HG02943 (cell line): ENCODE measurements around the gene ZBTB5.
"Not testable (repeated sequence)": the region's sequence is repeated elsewhere in the genome, so short reads cannot be mapped to it uniquely, and the experiment has no call there.

Experiments
- ATAC-seq: cut with Tn5 transposase; IDR thresholded peaks from one replicate; pipeline ENCODE4 v1.9.1; 2021; ENCODE audit warnings: mild to moderate bottlenecking, low read depth, moderate library complexity; ENCODE audit not compliant: unreplicated experiment

Gene ZBTB5

DNA sequence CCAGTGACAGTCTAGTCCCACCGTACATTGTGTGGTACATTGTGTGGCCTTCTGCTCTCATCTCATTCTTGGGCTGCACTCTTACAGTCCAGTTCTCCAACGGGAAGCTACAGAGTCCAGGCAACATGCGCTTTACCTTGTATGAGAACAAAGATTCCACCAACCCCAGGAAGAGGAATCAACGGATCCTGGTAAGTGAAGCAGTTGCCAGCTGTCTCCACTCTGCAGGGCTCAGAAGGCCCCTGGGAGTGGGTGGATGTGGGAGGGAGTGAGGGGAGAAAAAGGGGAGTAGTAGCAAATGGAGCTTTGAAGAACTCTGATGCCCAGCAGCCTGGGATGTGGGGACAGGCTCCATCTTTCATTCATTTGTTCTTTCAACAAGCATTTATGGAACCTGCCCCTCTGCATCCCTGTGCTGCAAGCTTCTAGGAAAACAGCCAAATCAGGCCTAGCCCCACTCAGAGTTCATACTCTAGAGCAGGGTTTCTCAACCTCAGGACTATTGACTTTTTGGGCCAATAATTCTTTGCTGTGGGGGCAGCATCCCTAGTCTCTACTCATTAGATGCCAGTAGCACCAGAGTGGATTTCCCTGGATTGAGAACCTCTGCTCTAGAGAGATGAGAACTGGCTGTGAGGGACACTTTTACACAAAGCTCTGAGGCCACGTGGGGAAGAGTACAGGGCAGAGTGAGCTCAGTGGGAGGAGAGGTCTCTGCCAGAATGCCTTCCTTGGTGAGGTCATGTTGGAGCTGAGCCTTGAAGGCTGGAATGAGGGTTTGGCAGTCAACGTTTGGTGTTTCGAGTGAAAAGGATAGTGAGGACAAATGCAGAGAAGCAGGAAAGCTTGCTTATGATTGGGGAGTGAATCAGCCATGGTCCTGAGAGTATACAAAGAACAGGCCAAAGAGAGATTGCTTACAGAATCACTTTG is 21.6 kb upstream of the ZBTB5 start:
- ATAC-seq, result no peak

DNA sequence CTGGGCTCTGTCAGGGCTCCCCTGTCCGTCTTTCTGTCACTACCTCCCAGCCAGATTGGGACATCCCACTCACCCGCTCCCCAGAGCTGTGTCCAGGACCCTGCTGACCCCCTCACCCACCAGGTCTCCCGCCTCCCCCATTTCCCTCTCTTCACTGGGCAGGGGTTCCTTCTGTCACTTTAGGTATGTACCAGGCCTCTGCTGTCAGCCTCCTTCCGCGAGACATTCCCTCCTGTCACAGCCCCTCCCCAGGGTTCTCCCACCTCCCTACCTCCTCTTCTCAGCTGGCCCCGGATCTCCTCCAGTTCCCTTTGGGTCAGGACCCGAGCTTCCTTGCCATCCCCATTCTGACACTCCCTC is 21.0 kb upstream of the ZBTB5 start:
- no peak for ATAC-seq

DNA sequence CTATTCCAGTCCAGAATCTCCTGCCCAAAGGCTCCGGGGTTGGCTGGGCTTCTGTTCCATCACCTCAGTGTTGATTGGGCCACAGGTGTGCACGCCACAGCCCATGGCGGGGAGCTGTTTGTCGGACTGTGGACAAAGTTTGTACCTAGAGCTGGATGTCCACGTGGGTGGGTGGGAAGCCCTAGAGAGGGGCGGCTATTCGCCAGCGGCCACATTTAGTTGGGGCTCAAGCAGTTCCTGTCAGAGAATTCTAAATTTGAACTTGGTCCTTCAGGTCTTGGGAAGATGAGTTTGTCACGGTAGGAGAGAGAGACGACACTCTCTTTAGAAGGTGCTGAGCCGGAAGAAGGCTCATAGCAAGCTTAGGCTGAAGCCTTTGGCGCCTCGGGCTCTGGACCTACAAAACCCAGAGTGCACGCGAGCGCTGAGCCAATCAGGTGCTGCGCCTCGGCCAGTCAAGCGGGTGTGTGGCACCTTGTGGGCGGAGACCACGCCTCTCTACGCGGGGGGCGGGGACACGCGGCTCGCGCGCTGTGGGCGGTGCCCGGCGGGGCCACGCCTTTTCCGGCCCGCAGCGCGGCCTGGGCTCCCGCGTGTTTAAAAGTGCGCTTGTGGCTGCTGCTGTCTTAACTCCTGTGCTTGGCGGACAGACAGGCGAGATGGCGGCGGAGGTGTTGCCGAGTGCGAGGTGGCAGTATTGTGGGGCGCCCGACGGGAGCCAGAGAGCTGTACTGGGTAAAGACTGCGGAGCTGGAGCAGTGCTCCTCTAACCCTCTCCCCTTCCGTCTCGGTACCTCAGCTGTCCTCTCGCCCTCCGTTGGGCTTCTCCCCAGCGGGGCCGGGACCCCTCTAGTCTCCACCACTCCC is 20.4 kb upstream of the ZBTB5 start, which contains the start of gene POLR1E:
TSS of gene POLR1E (plus strand) at position 560 of the 867 bp plus-strand sequence. CDS start at position 660, 100 bp downstream.
- peak; percentile 94 for ATAC-seq

DNA sequence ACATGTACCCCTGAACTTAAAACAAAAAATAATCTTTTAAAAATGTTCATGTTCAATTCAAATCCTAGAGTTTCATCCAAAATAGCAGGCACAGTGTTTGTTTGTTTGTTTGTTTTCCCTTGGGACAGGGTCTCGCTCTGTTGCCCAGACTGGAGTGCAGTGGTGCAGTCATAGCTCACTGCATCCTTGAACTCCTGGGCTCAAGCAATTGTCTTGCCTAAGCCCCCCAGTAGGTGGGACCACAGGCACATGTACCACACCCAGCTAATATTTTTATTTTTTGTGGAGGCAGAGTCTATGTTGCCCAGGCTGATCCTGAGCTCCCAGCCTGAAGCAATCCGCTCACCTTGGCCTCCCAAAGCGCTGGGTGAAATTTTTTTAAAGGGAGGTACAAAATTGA is 15.5 kb upstream of the ZBTB5 start:
- no peak for ATAC-seq

DNA sequence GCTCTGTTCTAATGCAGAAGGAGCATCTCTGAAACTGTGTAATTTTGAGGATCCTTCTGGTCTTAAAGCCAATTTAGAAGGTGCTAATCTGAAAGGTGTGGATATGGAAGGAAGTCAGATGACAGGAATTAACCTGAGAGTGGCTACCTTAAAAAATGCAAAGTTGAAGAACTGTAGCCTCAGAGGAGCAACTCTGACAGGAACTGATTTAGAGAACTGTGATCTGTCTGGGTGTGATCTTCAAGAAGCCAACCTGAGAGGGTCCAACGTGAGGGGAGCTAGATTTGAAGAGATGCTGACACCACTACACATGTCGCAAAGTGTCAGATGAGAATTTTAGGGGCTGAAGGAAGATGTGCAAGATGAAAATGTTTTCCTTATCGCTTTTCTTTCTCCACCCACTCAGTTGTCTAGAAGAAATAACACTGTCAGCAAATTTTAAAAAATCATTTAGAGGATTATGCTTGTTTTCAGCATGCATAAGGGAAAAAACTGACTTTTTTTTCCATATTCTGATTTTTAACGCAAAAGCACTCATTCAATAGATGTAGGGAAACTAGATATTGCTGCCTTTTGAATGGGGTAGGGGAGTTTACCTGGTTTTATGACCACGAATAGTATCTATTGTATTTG is 12.9 kb upstream of the ZBTB5 start:
- ATAC-seq, result not testable (repeated sequence)

DNA sequence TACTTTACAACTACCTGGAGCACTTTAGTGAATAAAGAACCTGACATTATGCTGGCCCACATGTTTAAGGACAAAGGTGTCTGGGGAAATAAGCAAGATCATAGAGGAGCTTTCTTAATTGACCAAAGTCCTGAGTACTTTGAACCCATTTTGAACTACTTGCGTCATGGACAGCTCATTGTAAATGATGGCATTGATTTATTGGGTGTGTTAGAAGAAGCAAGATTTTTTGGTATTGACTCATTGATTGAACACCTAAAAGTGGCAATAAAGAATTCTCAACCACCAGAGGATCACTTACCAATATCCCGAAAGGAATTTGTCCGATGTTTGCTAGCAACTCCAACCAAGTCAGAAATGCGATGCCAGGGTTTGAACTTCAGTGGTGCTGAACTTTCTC is 12.2 kb upstream of the ZBTB5 start:
- ATAC-seq, result not testable (repeated sequence)

DNA sequence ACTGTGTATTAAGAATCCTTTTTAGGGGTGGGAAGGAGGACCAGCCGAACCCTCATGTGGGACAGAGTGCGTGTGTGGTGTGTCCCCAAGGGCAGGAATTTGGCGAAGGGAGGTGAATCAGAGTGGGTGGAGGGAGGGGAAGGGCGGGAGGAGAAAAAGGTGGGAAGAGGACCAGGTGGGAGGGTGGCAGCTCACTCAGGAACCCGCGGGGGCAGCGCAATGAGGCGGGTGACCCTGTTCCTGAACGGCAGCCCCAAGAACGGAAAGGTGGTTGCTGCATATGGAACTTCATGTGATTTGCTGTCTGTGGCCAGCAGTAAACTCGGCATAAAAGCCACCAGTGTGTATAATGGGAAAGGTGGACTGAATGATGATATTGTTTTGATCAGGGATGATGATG is 11.7 kb upstream of the ZBTB5 start:
- ATAC-seq, result no peak

DNA sequence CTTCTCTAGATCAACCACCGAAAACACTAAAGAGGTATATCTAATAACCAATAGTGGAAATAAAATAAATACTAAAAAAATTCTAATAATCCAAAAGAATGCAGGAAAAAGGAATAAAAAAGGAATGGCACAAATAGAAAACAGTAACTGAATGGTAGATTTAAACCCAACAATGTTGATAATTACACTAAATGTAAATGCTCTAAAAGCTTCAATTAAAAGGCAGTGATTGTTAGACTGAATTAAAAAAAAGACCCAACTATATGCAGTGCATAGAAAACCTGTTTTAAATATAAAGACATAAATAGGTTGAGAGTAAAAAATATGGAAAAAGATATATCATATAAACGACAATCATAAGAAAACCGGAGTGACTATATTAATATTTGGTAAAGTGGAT is 9.2 kb upstream of the ZBTB5 start:
- ATAC-seq, result no peak

DNA sequence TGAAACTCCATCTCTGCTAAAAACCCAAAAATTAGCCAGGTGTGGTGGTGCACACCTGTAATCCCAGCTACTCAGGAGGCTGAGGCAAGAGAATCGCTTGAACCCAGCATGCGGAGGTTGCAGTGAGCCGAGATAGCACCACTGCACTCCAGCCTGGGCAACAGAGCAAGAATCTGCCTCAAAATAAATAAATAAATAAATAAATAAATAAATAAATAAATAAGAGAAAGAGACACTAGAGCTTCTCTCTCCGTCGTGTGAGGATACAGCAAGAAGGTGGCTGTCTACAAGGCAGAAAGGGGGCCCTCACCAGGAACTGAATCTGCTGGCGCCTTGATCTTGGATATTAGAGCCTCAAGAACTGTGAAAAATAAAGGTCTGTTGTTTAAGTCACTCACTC is 8.7 kb upstream of the ZBTB5 start:
- ATAC-seq, result not testable (repeated sequence)

DNA sequence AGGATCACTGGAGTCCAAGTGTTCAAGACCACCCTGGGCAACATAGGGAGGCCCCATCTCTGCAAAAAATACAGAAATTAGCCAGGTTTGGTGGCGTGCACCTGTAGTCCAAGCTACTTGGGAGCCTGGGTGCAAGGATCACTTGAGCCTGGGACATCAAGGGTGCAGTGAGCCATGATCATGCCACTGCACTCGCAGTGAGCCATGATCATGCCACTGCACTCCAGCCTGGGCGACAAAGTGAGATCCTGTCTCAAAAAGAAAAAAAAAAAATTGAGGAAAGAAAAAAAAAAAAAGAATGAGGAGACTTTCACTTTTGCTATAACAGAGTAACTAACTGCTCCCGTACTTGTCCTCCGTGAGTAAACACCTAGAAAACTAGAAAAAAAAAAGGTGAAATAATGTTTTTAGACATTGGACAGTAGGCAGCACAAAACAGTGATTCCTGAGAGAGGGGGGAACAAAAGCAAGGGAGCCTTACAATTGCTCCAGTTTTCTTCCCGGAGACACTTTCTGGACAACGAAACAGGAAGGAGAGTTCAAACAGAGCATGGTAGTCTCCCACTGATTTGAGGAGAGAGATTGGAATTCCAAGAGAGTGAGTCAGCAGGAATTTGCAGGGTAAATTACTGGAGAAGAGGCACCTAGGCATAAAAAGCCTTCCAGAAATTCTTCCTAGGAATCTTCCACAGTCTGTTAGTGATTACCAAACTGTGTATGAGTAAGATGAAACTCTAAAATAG is 6.9 kb upstream of the ZBTB5 start:
- ATAC-seq, result no peak

DNA sequence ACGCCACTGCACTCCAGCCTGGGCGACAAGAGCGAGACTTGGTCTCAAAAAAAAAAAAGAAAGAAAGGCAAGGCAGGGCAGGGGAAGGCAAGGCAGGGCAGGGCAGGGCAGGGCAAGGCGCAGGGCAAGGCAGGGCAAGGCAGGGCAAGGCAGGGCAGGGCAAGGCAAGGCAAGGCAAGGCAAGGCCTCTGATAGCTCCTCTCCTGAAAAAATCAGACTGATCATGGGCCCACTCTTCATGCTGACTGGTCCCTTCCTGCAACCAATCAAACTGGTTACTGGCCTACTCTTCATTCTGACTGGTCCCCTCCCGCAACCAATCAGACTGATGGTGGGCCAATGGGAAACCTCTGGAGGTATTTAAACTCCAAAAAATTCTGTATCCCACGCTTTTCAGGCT is 3.4 kb upstream of the ZBTB5 start:
- ATAC-seq, result no peak

DNA sequence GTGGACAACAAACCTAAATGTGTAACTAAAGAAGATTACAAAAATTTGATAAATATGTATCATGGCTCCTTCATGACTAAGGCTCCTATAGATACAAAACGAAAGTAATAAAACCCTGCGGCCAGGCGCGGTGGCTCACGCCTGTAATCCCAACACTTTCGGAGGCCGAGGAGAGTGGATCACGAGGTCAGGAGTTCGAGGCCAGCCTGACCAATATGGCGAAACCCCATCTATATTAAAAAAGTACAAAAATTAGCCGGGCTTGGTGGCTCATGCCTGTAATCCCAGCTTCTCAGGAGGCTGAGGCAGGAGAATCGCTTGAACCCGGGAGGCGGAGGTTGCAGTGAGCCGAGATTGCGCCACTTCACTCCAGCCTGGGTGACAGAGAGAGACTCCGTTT is 2.3 kb upstream of the ZBTB5 start:
- ATAC-seq, result not testable (repeated sequence)

DNA sequence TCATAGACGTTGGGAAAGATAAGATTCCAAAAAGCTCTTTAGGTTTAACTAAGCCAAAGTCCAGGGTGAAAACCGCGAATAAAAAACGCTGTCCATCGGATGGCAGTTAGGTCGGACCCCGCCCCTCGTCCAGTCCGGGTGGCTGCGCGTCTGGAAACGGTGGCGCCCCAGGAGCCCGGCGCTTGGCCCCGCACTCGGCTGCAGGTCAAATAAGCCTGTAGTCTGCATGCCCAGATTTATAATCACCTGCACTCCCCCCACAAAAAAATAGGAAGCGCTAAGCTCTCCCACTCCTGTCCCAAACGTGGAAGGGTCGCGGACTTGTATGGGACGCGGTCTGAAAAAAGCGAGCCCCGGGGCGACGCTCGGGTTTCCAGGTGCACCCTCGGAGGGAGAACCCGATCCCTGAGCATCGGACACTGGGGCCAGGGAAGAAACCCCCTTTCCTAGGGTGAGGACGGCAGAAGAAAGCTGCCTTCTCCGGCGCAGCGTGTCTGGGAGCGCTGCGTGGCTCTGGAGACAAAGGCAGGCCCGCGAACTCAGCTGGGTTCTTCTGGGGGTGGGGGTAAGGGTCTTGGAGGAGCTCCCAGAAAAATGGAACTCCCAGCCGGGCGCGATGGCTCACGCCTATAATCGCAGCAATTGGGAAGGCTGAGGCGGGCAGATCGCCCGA is 923 bp upstream of the ZBTB5 start:
- peak; percentile 15 for ATAC-seq

DNA sequence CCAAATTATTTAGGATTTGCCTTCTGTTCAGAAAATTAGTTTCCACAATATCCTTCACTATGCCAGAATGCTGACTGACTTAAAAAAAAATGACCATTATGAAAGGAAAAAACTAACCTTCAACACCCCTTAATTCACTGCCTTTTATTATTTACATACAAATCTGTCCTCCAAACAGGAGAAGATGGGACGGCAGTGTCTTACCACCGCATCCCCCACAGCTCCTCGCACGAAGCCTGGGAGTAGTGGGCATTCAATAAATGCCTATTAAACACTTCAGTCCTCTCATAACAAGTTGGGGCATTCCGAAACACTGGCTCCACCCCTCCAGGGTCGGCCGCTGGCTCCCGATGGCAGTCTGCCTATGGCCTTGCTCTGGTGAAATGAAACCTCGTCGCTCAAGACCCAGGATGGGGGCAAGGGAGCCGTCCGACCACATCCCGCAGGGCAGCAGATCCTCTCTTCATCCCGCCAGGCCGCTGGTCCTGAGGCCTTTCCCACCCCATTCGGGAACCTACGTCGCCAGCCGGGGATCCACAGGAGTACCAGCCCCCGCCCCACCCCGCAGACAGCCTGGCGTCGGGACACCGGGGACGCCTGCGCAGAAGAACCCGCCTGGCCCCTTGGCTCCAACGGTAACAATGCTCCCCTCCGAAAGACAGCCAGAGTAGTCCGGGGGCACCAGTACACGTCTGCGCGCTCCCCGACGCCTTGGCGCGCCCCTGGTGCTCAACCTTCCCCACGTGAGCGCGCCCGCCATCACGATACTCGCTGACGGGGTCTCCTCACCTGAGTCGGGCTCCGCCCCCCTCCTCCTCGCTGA is 613 bp downstream of the ZBTB5 start:
- ATAC-seq, result peak; percentile 38

DNA sequence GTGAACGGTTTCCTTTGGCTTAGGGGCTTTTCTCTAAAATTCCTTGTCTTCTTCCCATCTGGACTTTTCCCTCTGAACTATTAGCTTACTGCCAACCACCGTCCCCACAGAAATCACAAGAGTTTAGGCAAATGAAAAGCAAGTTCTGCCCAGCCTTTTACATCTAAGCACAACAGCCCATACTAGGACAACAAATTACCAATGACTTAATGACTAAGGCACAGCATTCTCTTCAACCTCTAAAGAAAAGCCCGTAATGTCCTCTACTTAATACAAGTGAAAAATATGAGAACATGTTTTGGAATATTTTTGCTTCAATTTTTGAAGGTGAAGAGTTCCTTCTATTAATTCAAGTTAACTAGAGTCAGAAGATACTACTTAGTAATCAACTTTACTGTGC is 1.2 kb downstream of the ZBTB5 start:
- no peak for ATAC-seq

DNA sequence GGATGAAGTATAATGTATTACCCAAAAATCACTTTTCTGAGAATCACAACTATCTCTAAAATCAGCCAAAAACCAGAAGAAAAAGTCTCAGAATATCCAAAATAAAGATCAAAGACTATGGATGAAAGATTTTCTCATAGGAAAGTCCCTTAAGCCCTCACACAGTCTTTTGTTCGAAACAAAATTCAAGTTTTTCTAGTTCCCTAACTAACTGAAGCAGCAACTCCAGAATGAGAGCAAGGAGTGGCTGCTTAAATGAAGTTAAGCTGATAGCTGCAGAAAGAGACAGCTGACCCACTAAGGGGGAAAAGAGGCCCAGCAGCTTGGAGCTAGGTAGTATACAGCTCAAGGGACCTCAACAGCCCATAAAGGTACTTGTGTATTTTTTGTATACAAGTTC is 8.4 kb downstream of the ZBTB5 start:
- ATAC-seq, result no peak

DNA sequence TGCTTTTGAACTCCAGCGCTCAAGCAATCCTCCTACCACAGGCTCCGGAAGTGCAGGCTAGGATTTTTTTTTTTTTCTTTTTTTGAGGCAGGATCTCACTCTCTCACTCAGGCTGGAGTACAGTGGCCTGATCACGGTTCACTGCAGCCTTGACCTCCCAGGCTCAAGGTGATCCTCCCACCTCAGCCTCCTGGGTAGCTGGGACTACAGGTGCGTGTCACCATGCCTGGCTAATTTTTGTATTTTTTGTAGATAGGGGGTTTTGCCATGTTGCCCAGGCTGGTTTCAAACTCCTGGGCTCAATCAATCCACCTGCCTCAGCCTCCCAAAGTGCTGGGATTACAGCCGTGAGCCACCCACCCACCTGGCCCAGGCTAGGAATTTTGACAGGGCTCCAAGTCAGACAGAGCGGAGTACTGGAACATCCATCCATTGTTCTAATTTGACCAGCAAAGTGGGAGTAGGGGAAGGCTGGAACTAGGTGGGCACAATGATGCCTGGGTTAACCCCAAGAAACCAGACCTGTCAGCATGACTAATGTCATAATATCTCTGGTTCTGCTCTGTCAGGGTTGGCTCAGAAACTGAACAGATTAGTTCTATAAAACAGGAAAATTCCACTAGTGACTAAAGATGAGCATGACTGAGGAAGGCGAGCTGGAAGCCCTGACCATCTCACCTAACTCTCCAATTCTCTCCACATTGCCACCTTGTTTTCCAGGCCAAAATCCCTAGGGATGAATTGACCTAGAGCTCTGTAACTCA is 9.2 kb downstream of the ZBTB5 start:
- ATAC-seq, result no peak

DNA sequence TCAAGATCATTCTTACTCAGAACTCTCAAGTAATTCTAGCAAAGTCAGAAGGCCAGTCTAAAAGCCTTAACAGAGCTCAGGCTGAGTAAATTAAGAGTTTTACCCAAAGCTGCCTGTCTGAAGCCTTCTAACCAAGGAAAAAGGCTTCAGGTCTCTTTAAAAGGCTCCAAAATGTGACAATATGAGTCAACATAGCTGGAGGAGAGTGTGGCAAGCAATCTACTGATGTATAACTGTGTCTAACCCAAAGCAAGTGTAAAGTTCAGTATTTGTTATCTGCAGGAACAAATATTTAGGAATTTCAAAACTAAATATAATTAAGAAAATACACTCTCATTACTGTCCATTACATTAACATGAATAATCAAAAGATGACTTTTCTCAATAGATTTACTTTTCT is 11.0 kb downstream of the ZBTB5 start:
- no peak for ATAC-seq
